ENCODE data around the gene PCK1. TPM values are rescaled to one million over a fixed set of nuclear protein-coding genes. Genes with fewer than 3 reads are reported as not detected.

The PCK1 gene
- total and polyA plus RNA-seq, 2 donors (not counting 3 experiments of a cell fraction or from before 2014, with no cell fraction given): not detected

DNA sequence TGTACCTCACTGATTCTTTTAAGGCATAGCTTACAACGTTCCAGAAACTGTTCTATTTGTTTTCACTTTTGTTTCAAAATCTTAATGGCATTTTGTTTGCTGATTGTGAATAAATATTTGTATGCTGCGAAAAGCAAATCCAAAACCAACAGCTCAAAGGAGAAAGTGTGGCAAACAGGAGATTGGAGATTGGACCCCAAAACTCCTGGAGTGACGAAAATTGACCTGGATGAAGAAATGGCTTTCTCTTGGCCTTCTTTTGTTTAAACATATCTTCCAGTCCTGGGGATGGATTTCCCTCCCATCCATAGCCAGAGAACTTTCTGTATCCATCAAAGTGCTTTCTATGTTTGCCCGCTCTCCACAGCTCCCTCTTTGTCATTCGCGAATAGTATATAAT is 33.2 kb upstream of the PCK1 start:
- intact Hi-C loops (cut with micrococcal nuclease): no loop called here
- Histone ChIP-seq H3K36me3 (ENCODE audit: control insufficient read depth in 2 of 2, extremely low read depth in 1 of 2, insufficient read depth in 2 of 2, low read length in 2 of 2) (no peaks in the 10 kb centered on the region), H3K79me2 (ENCODE audit: control insufficient read depth, insufficient read depth, low read length) (no peaks in the 10 kb centered on the region), H4K20me1 (replicated peaks; ENCODE audit: control insufficient read depth, extremely low read depth, insufficient read depth, low read length) (no peaks in the 10 kb centered on the region), H3K4me3 (replicated peaks in 1 of 3; ENCODE audit: insufficient read depth in 1 of 3, low read depth in 1 of 3, low read length in 3 of 3) (no peak overlapping the region), H3K4me1 (ENCODE audit: control insufficient read depth, extremely low read depth, insufficient read depth, low read length) (no peaks in the 10 kb centered on the region), H3K27ac (ENCODE audit: insufficient read depth, low read depth, low read length) (no peak overlapping the region), H3K9me3 (replicated peaks; ENCODE audit: control insufficient read depth, insufficient read depth, low read length) (no peaks in the 10 kb centered on the region), H2AFZ (ENCODE audit: low read depth, low read length) (no peak overlapping the region), H3K4me2 (ENCODE audit: insufficient read depth, low read length) (no peak overlapping the region), H3K9ac (replicated peaks; ENCODE audit: extremely low read depth, insufficient read depth, low read length) (no peak overlapping the region), H3K27me3 (ENCODE audit: control insufficient read depth in 2 of 2, insufficient read depth in 2 of 2, low read length in 2 of 2) (no peaks in the 10 kb centered on the region), H3K9me1 (replicated peaks; ENCODE audit: control insufficient read depth, extremely low read depth, insufficient read depth, low read length) (no peaks in the 10 kb centered on the region)
- ChIA-PET POLR2A (no interaction called here), CTCF (interaction anchor here (0.5 to 1.2 kb wide), 3 partner anchors 13 to 68 kb away, joined by 3 read pairs; no protein-coding TSS in a partner anchor)
- dilution Hi-C loops (cut with MboI; ENCODE audit: extremely low pct_ligation_motif_present, low sequenced_read_pairs): no loop called here
- no peak for DNase-seq (ENCODE audit: low read depth, low spot score)
- no peak for TF ChIP-seq GATA2 (IDR thresholded peaks at IDR 0.05; ENCODE audit: insufficient read depth, insufficient read length, low read depth, low read length)
- TF ChIP-seq, protein P1, sequence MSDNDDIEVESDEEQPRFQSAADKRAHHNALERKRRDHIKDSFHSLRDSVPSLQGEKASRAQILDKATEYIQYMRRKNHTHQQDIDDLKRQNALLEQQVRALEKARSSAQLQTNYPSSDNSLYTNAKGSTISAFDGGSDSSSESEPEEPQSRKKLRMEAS (IDR thresholded peaks at IDR 0.05; ENCODE audit: insufficient read depth, insufficient read length): no peak
- TF ChIP-seq JUN (IDR thresholded peaks at IDR 0.05; ENCODE audit: borderline replicate concordance, insufficient read depth, insufficient read length, low read depth): no peak
- no peak for TF ChIP-seq EZH2 (IDR thresholded peaks at IDR 0.05; ENCODE audit: borderline replicate concordance, low read depth, low read length, severe bottlenecking)
- TF ChIP-seq POLR2AphosphoS5 (IDR thresholded peaks at IDR 0.05; ENCODE audit: insufficient read depth, low read depth, low read length): no peak
- no peak for TF ChIP-seq MYC (IDR thresholded peaks at IDR 0.05; ENCODE audit: low read depth, low read length)
- TF ChIP-seq FOS (IDR thresholded peaks at IDR 0.05; ENCODE audit: borderline replicate concordance, insufficient read depth, low read length): no peak
- TF ChIP-seq, protein P2, sequence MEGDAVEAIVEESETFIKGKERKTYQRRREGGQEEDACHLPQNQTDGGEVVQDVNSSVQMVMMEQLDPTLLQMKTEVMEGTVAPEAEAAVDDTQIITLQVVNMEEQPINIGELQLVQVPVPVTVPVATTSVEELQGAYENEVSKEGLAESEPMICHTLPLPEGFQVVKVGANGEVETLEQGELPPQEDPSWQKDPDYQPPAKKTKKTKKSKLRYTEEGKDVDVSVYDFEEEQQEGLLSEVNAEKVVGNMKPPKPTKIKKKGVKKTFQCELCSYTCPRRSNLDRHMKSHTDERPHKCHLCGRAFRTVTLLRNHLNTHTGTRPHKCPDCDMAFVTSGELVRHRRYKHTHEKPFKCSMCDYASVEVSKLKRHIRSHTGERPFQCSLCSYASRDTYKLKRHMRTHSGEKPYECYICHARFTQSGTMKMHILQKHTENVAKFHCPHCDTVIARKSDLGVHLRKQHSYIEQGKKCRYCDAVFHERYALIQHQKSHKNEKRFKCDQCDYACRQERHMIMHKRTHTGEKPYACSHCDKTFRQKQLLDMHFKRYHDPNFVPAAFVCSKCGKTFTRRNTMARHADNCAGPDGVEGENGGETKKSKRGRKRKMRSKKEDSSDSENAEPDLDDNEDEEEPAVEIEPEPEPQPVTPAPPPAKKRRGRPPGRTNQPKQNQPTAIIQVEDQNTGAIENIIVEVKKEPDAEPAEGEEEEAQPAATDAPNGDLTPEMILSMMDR (IDR thresholded peaks at IDR 0.05; ENCODE audit: extremely low read depth in 1 of 2, insufficient read depth in 1 of 2, low read depth in 1 of 2, low read length in 2 of 2): no peak
- no peak for TF ChIP-seq POLR2A (IDR thresholded peaks at IDR 0.05; ENCODE audit: low read depth, low read length)
- FAIRE-seq: no peak
- BruUV-seq (replicated peaks): no TSS peak

All from endothelial cell of umbilical vein (primary cell).